Fibroblast of skin of right biceps (primary cell): Measurements from ENCODE around the gene KRTAP9-2.
"Not testable (repeated sequence)": the region's sequence is repeated elsewhere in the genome, so short reads cannot be mapped to it uniquely, and the experiment has no call there.

ENCODE experiments used
- DNase-seq: peaks from one replicate; pipeline ENCODE4 v3.0.0-alpha.2; 2013

KRTAP9-2 gene

GRCh38 chr17:41237949-41238437 lies 11.5 kb downstream of the KRTAP9-2 start, which contains the start of gene KRTAP9-8:
TSS of gene KRTAP9-8 (plus strand) at chr17:41237999. CDS start at chr17:41238052, 53 bp downstream.
- not testable (repeated sequence) for DNase-seq

- not testable (repeated sequence) for DNase-seq
Measured at GRCh38 chr17:41246995-41247787, 20.7 kb downstream of the KRTAP9-2 start.

- not testable (repeated sequence) for DNase-seq
Measured at GRCh38 chr17:41249637-41250240, 23.3 kb downstream of the KRTAP9-2 start, which contains the start of gene KRTAP9-4. TSS of gene KRTAP9-4 (plus strand) at chr17:41249687. CDS start at chr17:41249721, 34 bp downstream.

GRCh38 chr17:41251261-41251660 lies 24.8 kb downstream of the KRTAP9-2 start:
- no peak for DNase-seq

- DNase-seq = peak; percentile 17
Measured at GRCh38 chr17:41254861-41255260, 28.4 kb downstream of the KRTAP9-2 start.

- peak; percentile 80 for DNase-seq
Measured at GRCh38 chr17:41255381-41256290, 29.2 kb downstream of the KRTAP9-2 start, which contains the start of gene KRTAP9-9. TSS of gene KRTAP9-9 (plus strand) at chr17:41255384.

GRCh38 chr17:41256291-41256685 lies 29.8 kb downstream of the KRTAP9-2 start:
- peak; percentile 68 for DNase-seq

GRCh38 chr17:41258406-41258805 lies 32.0 kb downstream of the KRTAP9-2 start:
- no peak for DNase-seq

- no peak for DNase-seq
Measured at GRCh38 chr17:41263212-41263611, 36.8 kb downstream of the KRTAP9-2 start.

GRCh38 chr17:41264599-41264998 lies 38.2 kb downstream of the KRTAP9-2 start:
- no peak for DNase-seq

- no peak for DNase-seq
Measured at GRCh38 chr17:41265078-41265477, 38.6 kb downstream of the KRTAP9-2 start, which contains the start of gene KRTAP9-6. TSS of gene KRTAP9-6 (plus strand) at chr17:41265378. CDS start at chr17:41265378, 0 bp downstream.

- DNase-seq = no peak
Measured at GRCh38 chr17:41267711-41268110, 41.3 kb downstream of the KRTAP9-2 start.

- not testable (repeated sequence) for DNase-seq
Measured at GRCh38 chr17:41271323-41271722, 44.9 kb downstream of the KRTAP9-2 start.

GRCh38 chr17:41271858-41272257 lies 45.4 kb downstream of the KRTAP9-2 start:
- no peak for DNase-seq

- not testable (repeated sequence) for DNase-seq
Measured at GRCh38 chr17:41275648-41276190, 49.3 kb downstream of the KRTAP9-2 start, which contains the start of gene KRTAP9-7. TSS of gene KRTAP9-7 (plus strand) at chr17:41275698. CDS start at chr17:41275698, 0 bp downstream.
